Measurements from ENCODE around the gene DSCAML1.
"Not testable (repeated sequence)": the region's sequence is repeated elsewhere in the genome, so short reads cannot be mapped to it uniquely, and the experiment has no call there.

The DSCAML1 gene

DNA sequence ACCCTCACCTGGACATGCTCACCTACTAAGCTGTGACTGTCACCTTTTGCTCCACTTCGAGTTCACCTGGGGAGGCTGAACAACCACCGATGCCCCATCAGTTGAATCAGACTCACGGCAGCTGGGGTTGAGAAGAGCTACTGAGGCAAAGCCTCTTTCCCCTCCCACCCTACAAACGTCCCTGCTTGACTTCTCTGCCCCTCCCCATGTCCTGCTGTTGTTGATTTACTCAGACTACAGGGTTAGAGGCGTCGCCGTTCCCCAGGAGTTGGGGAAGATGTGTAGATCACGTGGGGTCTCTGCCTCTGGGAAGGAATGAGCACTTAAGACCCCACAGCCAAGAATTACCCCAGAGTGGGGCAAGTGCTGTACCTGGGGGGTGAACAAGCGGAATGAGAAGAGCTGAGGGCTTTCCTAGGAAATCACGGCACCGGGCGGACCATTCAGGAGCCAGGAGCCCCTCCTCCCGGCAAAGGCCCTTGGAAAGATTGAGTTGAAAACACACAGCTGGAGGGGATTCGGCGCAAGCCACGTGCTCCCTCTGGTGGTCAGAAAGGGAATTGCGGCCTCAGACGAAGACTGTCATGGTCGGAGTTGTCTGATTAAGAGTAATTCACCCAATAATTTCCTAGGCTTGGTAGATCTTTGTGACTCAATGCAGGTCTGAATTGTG lies 20.5 kb upstream of the DSCAML1 start:
- peak in 1 of 2 experiments; percentile 47 for DNase-seq

DNA sequence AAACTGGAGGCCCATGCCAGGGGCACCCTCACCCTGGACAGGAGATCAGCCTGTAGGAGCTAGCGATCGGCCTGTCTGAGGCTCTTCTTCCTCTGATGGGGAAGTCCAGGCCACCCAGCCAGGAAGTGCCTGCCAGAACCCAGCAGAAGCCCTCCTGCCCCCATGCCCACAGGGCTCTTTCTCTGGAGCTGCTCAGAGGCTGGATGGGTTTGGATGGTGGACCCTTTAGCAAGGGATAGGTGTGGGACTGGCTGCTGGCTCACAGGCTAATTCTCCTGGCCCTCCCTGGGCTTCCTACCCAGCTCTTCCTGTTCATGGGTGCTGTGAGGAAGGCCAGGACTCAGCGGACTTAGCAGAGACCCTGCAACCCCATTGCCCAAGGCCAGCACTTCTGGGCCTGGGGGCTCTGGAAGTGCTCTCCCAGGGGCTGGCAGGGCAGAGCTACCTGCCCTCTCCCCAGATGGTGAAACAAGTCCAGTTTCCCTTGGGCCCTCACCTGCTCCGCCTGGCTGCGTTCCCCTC lies 19.9 kb upstream of the DSCAML1 start:
- no peak for DNase-seq

DNA sequence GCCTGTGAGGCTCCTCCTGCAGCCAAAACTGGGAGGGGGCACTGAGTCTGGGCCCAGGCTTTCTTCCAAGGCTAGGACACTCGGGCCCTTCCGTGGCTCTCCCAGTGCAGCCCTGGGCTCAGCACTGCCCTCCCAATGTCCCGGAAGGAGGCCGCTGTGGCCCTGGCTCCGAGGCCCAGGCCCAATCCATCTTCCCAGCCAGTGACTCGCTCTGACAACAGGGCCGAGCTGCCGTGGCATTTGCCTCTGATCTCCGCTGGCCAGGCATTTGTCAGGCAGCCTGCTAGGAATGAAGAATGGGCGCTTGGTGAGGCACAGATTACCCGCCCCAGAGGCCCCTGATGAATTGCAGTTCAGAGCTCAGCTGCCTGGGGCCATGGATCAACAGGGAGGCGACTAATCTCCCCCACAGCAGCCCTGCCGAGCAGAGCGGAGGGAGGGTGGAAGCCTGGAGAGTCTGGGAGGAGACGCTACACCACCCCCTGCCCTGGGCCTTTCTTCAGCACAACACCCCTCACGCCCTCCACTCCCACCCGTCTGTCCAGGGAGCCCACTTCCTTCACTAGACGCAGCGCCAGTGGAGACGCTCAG lies 19.2 kb upstream of the DSCAML1 start:
- DNase-seq: no peak

DNA sequence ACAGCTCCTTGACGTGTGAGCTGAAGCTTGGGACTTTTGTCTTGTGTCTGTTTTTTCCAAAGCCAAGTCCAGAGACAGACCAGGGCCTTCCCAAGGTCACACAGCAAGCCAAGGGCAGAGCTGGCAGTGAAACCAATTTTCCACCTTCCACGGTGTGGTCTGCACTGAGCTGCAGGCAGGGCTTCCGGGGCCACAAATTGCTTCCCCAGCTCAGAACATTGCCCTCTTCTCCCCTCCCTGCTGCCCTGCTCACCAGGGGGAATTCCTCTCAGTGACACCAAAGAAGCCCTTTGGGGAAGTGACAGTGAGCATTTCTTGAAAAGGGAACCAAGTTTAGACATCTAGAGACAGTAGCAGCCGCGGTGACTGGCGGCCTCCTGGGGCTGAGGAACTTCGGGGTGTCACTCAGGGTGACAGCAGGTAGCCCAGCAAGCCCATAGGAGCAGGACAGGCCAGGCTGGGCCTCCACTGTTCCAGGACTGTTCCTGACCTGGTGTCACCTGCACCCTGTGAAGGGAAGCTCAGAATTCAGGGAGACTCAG lies 18.3 kb upstream of the DSCAML1 start:
- no peak for DNase-seq

DNA sequence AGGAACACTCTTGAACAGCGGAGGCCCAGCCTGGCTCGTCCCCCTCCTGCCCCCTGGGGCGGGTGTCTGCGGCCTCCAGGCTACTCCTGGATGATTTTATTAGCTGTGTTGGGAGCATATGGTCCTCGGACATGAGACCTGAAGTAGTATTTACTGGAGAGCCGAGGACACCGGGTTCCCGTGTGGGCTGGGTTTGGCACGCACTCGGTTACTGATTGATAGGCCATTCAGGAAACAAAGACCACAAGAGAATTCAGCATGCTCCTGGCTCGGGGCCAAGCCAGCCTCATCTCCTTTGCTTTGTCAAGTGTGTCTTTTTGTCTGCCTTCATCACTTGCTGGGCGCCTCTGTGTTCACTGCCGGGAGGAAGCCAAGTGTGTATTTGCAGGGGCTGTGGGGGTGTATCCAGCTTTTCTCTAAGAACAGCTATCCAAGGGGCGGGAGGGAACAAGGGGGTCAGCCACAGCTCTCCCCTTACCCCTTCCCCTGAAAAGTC lies 17.8 kb upstream of the DSCAML1 start:
- no peak for DNase-seq

DNA sequence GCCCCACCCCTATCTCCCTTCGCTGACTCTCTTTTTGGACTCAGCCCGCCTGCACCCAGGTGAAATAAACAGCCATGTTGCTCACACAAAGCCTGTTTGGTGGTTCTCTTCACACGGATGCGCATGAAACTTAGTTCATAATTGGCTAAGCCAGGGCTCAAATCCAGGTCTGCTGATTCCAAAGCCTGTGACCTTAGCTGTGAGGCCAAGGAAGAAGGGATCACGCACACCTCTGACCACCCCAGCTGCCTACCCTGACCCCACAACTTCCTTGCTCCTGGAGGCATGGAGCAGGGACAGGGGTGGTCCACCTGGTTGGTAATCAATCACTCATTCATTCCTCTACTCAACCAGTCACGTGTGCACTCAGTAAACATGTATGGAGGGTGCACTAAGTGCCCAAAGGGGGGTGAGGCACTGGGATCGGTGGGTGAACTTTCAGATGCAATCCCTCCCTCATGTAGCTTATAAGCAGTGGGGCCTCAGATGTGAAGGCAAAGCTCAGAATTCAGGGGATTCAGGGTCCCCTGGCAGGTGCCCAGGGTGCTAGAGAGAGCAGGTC lies 17.3 kb upstream of the DSCAML1 start:
- DNase-seq: no peak

DNA sequence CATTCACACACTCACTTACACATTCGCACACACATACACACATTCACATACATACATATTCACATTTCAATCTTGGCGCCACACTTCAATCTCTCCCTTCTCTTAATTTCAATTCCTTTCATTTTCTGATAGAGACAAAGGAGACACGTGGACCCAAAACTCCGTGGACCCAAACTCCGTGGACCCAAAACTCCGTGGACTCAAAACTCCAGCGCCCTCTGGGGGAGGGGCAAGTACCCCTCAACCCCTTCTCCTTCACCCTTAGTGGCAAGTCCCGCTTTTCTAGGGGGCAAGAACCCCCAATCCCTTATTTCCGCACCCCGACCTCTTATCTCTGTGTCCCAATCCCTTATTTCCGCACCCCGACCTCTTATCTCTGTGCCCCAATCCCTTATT lies 13.0 kb upstream of the DSCAML1 start:
- not testable (repeated sequence) for DNase-seq

DNA sequence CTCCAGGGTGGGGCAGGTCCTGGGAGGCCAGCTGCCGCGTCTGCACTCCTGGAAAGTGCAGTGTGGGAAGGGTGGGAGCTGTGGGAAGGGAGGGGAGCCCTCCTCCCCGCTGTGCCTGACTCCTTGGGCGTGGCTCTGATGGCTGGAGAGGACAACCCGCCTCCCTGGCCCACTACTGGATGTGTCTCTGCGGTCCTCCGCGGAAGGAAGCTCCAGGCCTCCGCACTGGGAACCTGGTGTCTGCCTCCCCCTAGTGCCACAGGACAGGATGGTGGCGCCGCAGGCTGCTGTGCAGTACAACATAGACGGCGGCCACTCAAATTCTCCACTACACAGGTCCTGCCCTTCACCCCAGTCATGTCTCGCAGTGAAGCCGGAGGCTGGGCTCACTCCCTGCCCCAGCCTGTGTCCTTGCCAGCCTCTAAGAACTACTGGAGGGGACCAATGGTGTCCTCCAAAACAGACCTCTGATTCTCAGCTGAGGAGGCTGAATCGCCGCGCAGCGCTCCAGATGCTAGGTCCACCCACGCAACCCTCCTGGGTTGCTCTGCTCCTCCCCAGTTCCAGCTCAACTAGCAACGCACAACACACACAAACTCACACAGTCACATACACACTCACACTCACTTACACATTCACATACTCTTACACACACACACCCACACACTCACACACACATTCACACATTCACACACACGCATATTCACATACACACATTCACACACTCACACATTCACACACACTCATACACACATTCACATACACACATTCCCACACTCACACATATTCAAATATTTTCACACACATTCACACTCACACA lies 12.4 kb upstream of the DSCAML1 start:
- peak in 1 of 2 experiments; percentile 16 for DNase-seq

DNA sequence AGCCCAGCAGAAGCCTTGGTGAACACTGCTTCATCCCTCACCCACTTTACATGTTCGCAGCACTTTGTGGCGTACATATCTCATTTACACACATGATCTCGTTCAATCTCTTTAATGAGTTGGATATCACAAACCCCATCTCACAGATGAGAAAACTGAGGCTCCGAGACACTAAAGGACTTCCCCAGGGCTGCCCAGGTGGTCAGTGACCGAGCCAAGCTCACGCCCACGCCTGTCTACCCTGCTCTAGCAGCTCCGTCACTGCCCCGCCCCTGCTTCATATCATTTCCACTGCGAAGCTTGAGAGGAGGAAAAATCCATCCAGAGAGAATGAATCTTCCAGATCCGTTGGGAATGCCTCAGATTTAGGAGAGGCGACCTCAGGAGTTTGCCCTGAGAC lies 11.8 kb upstream of the DSCAML1 start:
- no peak for DNase-seq

DNA sequence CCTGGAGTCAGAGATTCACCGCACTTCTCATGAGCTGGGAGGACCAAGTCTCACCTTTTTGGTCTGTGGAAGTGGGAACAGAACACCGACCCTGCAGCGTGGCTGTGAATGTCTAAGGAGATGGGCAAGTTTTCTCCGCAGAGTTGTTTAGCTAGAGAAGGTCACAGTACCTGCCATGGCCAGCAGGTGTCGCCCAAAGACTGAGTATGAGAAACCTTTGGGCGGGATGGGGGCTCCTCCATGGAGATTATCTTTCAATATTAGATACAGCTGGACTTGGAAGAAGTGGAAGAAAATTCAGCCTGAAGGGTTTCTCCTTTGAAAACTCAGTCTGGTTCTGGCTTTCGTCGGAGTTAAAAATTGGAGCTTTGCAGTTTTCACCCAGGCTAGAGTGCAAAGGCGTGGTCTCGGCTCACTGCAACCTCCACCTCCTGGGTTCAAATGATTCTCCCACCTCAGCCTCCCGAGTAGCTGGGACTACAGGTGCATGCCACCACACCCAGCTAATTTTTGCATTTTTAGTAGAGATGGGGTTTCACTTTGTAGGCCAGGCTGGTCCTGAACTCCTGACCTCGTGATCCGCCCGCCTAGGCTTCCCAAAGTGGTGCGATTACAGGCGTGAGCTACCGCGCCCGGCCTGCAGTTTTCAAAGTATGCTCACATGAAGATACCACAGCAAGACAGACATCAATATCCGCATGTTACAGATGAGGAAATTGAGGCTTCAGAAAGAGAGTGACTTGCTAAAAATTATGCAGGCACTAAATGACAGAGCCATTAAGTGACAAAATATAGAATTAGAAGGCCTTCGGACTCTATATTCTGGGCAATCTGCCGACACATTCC lies 10.7 kb upstream of the DSCAML1 start:
- peak in 1 of 2 experiments; percentile 9 for DNase-seq

DNA sequence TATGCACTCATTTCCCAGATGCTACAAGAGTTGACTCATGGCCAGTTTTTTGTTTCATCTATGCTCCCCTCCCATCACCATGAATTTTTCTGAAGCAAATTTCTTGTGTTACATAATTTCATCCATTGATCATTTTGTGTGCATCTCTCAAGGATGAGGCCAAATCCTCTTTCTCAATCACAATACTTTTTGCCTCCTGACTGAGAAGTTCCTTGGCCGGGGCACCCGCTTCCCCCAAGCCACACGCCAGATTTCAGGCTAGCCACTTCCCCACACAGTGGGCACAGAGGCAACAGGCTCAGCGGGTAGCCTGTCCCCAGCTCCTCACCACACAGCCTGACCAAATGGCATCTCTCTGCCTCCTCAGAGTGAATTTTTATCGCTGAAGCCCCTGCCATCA lies 9.8 kb upstream of the DSCAML1 start:
- no peak for DNase-seq

DNA sequence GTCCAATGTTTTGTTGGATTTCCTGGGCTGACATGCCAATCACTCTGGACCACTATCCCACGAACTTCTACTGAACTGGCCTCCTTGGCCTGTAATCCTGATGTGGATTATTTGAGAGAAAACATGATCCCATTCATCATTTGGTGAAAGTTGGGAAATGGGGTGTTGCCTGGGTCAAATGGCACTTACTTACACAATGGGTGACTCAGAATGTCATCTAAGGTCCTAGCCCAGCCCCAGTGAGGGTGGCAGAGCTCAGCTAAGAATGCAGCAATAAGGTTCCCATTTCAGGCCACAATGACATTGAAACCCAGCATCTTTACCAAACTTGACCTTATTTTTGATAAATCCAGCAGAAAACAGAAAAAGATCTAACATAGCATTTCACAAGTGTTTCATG lies 8.0 kb upstream of the DSCAML1 start:
- no peak for DNase-seq

DNA sequence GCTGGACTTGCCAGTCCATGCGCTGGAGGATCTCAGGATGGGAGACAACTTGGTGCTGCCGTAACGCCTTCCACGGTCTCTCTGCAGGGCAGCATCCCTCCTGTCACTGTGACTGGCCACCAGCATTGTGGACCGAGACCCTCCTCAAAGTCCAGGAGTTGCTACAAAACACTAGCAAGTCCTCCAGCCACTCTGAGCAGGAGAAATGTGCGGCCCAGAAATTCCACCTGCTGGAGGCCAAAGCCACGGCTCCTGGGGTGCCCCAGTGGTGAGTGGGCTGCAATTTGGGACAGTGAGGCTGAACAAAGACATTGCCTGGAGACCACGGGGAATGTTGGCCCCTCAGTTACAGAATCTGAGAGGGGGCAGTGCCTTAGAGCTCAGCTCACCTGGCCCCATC lies 6.9 kb upstream of the DSCAML1 start:
- no peak for DNase-seq

DNA sequence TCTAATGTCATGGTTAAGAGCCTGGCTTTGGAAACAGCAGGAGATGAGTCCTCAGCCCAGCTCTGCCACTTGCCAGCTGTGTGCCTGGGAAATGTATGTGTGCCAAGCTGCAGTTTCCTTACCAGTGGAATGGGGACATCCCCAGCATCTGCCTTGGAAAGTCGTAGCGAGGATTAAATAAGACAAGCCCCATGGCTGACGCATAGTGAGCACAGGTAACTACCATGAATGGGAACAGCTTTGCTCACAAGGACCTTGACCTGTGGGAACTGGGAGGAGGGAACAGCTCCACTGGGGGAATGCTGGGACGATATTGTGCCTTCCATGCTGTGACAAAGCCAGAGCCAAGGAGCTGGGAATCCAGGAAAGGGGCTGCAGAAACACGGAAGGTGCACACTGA lies 2.6 kb upstream of the DSCAML1 start:
- no peak for DNase-seq

DNA sequence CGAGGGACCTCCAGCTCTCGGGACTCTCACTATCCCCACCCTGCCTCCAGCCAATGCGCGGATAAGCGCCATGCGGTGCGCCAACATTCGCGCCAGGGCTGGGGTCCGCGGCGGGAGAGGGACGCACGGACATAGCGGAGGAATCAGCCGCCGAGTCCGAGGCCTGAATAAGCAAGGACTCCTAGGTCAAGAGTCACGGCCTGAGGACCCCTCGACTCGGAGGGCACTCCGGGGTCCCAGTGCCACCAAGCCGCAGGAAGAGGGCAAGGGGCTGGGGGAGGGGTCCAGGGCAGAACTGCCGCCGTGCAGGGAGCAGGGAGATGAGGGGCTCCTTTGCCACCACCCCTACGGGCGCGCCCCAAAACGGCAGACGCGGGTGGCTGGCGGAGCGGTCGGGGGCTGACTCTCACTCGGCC lies 552 bp downstream of the DSCAML1 start:
- DNase-seq: no peak

DNA sequence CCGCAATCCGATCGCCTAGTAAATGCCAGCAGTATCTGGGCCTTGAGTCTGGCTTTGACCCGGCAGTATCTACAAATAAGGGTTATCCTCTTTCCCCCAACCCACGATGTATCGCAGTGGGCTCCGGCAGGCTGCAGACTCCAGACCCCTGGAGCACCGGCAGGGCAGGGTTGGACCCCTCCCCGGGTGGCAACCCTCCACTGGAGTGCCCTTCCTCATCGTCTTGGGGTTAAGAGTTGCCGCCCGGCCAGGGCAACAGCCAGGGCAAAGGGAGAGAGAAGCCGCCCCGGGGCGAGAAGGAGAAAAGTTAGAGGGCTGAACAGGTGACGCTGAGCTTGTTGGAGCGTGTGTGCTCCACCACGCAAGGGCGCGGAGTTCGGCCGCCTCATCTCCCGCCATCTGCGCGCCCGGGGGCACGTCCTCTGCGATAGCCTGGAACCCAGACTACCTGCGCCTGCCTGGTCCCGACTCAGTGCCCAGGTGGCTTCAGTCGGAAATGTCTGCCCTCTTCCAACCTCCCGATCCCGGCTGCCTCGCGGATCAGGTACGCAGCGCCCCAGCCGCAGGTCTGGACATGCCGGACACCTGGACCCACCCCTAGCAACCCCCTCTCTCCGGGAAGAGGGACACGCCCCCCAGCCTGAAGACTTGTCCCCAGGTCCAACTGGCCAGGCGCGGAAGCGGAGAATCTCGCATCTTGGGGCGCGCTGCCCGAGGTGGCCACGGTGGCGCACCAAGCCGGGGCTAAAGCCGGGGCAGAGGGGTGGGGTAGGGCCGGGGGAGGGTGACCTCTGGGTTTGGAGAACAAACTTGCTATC lies 1.2 kb downstream of the DSCAML1 start:
- DNase-seq: no peak

DNA sequence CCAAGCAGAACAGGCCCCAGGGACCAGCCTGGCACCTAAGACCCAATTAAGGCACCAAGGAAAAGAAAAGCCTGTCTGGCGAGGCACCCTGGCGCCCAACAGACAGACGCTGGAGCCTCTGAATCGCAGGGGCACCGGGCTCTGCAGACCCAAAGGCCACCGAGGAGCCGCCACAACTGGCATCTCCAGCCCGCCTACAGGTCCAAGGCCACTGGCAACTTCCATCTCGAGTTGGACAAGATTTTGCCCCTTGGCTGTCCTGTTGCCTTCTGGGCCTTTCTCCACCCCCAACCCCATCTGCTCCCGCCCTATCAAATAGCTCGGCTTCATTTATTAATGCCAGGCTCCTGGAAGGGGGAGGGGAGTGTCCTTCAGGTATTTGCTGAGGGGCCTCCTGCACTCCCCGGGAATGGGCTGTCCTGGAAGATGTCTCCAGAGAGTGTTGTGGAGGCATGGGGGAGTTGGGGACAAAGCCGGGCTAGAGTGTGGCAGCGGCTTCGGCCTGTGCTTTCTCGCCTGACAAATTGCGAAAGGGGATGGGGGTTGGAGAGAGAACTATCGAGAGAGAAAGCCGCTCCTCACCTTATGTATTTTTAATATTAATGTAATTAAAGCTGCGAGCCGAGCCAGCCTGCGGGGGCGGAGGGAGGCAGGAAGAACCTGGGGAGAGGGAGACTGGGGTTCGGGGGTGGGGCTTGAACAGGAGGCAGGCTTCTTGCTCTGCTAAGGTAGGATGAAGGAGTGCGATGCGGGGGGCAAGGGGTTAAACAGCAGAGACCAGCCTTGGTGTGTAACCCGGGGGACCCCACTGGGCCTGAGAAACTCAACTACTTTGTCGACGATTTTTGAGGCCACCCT lies 2.0 kb downstream of the DSCAML1 start:
- DNase-seq: no peak

DNA sequence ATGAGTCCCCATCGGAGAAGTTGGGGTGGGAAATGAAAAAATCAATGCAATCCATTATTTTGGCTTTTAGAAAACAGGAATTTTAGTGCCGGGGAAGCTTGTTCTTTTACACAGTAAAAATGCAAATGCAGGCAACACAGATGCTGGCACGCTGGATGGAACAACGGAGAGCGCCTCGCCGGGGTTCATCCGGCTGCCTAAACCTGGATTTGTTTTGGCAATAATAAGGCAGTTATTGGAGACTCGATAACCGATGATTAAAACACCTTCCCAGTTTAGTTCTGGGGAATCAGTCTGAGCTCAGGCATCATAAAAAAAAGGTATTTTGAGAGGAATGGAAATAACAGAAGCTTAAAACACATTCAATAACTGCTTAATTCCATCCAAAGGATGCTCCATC lies 2.9 kb downstream of the DSCAML1 start:
- DNase-seq: no peak

DNA sequence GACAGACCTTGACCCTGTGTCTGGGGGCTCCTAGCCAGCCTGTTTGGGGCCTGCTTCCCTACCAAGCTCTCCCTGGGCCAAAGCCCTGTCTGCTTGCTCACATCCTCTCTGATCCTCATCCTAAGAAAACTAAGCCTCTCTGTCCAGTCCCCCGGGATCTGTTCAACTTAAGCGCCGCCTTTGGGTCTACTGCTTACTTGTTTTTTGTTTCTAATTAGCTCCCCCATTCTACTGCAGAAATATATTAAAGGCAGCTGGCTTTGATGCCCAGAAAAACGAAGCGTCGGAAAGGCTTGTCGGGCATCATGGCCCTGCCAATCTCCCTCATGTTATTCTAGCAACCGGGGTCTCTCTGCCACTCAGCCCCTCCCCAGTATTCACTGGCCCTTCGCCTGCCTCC lies 3.4 kb downstream of the DSCAML1 start:
- DNase-seq: no peak

DNA sequence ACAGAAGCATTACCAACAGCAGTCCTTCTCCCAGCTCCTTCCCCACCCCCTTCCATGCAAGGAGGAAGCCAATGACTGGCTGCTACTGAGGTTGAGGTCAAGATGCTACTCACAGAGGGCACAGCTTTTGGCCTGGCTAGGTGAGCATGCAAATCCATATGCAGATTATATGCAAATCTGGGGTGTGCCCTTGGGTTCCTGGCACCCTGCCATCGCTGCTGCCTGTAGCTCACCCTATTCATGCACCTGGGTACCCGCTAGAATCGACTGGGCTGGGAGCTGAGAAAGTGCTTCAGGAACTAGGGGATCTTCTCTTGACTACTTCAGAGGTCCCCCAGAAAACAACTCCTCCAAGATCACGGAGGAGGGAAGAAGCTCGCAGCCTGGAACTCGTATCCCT lies 4.0 kb downstream of the DSCAML1 start:
- DNase-seq: no peak
